ENCODE results near the gene PLCD3. TPM values are rescaled to one million over a fixed set of nuclear protein-coding genes. Genes with fewer than 3 reads are reported as not detected.

PLCD3 gene
- total and polyA plus RNA-seq, 9 of the 15 experiments (the other 6 are each of a cell fraction or from before 2014, with no cell fraction given), result 0.20 to 22.6 (median 7.5) TPM

DNA sequence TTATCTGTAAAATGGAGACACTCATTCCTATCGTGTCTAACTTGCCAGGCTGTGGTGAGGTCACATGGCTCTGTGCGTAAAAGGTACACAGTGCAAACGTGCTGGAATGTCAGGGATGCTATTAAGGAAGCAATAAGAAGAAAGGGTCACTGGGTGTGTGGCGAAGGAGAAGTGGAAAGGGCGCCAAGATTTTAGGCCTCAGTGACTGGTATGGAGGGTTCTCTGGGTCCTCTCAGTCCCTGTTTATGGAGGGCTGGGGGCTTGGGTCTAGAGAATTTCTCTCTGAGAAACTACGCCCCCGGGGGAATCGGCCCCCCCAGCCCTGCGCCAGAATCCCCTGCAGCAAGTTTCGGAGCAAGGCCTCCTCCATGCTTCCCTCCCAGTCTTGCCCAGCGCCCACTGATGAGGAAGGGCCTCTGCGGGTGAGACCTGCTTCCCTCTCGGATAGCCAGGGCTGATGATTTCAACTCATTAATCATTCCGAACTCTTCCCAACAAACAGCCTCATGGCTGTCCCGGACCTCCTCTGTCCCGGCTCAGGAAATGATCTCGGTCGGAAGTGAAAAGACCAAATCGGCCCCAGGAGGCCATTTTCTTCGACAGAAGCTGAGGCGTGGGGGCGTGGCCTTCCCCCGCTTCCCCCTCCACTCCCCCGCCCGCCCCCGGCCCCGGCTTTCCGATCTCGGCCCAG lies 14.7 kb upstream of the PLCD3 start:
- in situ Hi-C loops (cut with MboI) (no loop called here), intact Hi-C loops (cut with micrococcal nuclease) (no loop called here)
- peak overlapping the region; percentile 90 for H2AFZ ChIP-seq (ENCODE audit: low read depth, low read length)
- H4K20me1 ChIP-seq (replicated peaks; ENCODE audit: control insufficient read depth, insufficient read depth, low read length), result peaks cover 5% of the 10 kb centered on the region; the same call in 1 of the 2 replicates
- no peaks in the 10 kb centered on the region for H3K9me1 ChIP-seq (ENCODE audit: control insufficient read depth, insufficient read depth, low read length)
- TSS peak; percentile 72 for BruUV-seq (replicated peaks)
- FAIRE-seq (no peak), ATAC-seq (peak; percentile 9), DNase-seq (ENCODE audit: extremely low read depth in 1 of 4, low spot score in 3 of 4) (peak in 2 of 4 experiments; percentile 77 to 88)
- peak overlapping the region; percentile 88 for H3K4me2 ChIP-seq (ENCODE audit: insufficient read depth, low read length)
- peaks cover 39 to 52% of the 10 kb centered on the region in 2 experiments for H3K4me1 ChIP-seq (replicated peaks in 1 of 2; ENCODE audit: control insufficient read depth in 2 of 2, insufficient read depth in 2 of 2, low read length in 2 of 2)
- H3K36me3 ChIP-seq (ENCODE audit: control insufficient read depth, insufficient read depth, low read length), result peaks cover 3% of the 10 kb centered on the region; the same call in 1 of the 3 replicates
- ChIA-PET CTCF (ENCODE audit: low intra/inter-chr PET ratio) (interaction anchor here (2.8 kb wide), 1 partner anchor 12 kb away, joined by 14 read pairs; the partner anchor contains the start of gene ACBD4), POLR2A (interaction anchor here (0.7 to 10.1 kb wide), 12 partner anchors 9 to 285 kb away, joined by 3 to 497 read pairs (median 53); partner anchors contain the start of genes ACBD4, DCAKD and HEXIM2)
- WGBS (ENCODE audit: insufficient coverage, low coverage, missing lambda C conversion rate), result 0% methylated on average over 25 of the region's 29 CpGs
- peak overlapping the region; percentile 96 to 99 for H3K9ac ChIP-seq (ENCODE audit: insufficient read depth in 1 of 2, low read depth in 2 of 2, low read length in 2 of 2)
- no peaks in the 10 kb centered on the region for H3K27me3 ChIP-seq (ENCODE audit: control insufficient read depth in 2 of 2, insufficient read depth in 2 of 2, low read length in 2 of 2)
- H3K4me3 ChIP-seq, result peak overlapping the region; percentile 51
- H3K9me3 ChIP-seq (replicated peaks; ENCODE audit: control insufficient read depth, insufficient read depth, low read depth, low read length), result no peaks in the 10 kb centered on the region
- peak overlapping the region; percentile 97 for H3K27ac ChIP-seq (ENCODE audit: extremely low read depth, low read depth, low read length)
- peaks cover 53% of the 10 kb centered on the region for H3K79me2 ChIP-seq (ENCODE audit: control insufficient read depth, insufficient read depth, low read length)
- TF ChIP-seq, protein P1, sequence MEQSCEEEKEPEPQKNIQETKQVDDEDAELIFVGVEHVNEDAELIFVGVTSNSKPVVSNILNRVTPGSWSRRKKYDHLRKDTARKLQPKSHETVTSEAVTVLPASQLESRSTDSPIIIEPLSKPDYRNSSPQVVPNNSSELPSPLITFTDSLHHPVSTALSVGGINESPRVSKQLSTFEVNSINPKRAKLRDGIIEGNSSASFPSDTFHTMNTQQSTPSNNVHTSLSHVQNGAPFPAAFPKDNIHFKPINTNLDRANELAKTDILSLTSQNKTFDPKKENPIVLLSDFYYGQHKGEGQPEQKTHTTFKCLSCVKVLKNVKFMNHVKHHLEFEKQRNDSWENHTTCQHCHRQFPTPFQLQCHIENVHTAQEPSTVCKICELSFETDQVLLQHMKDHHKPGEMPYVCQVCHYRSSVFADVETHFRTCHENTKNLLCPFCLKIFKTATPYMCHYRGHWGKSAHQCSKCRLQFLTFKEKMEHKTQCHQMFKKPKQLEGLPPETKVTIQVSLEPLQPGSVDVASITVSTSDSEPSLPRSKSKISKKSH (CRISPR knock-in tag; IDR thresholded peaks at IDR 0.05), result no peak
- TF ChIP-seq ZNF77 (CRISPR knock-in tag; IDR thresholded peaks at IDR 0.05), result no peak
- no peak for TF ChIP-seq GATAD2A (IDR thresholded peaks at IDR 0.05)
- no peak for TF ChIP-seq MEIS2 (IDR thresholded peaks at IDR 0.05; ENCODE audit: partially characterized antibody)
- no peak; the same call in 1 of the 2 replicates for TF ChIP-seq NFXL1 (CRISPR knock-in tag; IDR thresholded peaks at IDR 0.05)
- peak; percentile 63 for TF ChIP-seq SUPT5H (IDR thresholded peaks at IDR 0.05)
- TF ChIP-seq GATAD2B (IDR thresholded peaks at IDR 0.05; ENCODE audit: borderline replicate concordance), result no peak
- TF ChIP-seq MECOM (CRISPR knock-in tag; IDR thresholded peaks at IDR 0.05), result no peak; the same call in 1 of the 2 replicates
- no peak for TF ChIP-seq FOXP4 (CRISPR knock-in tag; IDR thresholded peaks at IDR 0.05; ENCODE audit: borderline replicate concordance)
- TF ChIP-seq ZNF699 (CRISPR knock-in tag; IDR thresholded peaks at IDR 0.05; ENCODE audit: insufficient replicate concordance), result no peak
- TF ChIP-seq NCOA4 (IDR thresholded peaks at IDR 0.05; ENCODE audit: partially characterized antibody), result no peak
- TF ChIP-seq, protein P2, sequence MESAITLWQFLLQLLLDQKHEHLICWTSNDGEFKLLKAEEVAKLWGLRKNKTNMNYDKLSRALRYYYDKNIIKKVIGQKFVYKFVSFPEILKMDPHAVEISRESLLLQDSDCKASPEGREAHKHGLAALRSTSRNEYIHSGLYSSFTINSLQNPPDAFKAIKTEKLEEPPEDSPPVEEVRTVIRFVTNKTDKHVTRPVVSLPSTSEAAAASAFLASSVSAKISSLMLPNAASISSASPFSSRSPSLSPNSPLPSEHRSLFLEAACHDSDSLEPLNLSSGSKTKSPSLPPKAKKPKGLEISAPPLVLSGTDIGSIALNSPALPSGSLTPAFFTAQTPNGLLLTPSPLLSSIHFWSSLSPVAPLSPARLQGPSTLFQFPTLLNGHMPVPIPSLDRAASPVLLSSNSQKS (CRISPR knock-in tag; IDR thresholded peaks at IDR 0.05), result no peak
- TF ChIP-seq HDAC6 (IDR thresholded peaks at IDR 0.05; ENCODE audit: low read depth, low read length), result no peak
- TF ChIP-seq KLF13 (tag; IDR thresholded peaks at IDR 0.05; ENCODE audit: borderline replicate concordance, low read depth), result 0 out of 2 replicates have a peak, but pooled peaks have one; percentile 20
- 0 out of 2 replicates have a peak, but pooled peaks have one; percentile 16 for TF ChIP-seq THRAP3 (IDR thresholded peaks at IDR 0.05; ENCODE audit: borderline replicate concordance)
- TF ChIP-seq NR4A1 (CRISPR knock-in tag; IDR thresholded peaks at IDR 0.05), result no peak
- TF ChIP-seq NR4A1 (tag; IDR thresholded peaks at IDR 0.05), result peak; percentile 92
- TF ChIP-seq ASH1L (IDR thresholded peaks at IDR 0.05; ENCODE audit: borderline replicate concordance, low read depth, partially characterized antibody), result no peak
- peak; percentile 77 for TF ChIP-seq L3MBTL2 (IDR thresholded peaks at IDR 0.05)

All from K562 (cell line).